Measurements from ENCODE around the gene MINDY1.
A peak's percentile ranks its signal among the peaks of the same experiment; 100 is the strongest.

DNA sequence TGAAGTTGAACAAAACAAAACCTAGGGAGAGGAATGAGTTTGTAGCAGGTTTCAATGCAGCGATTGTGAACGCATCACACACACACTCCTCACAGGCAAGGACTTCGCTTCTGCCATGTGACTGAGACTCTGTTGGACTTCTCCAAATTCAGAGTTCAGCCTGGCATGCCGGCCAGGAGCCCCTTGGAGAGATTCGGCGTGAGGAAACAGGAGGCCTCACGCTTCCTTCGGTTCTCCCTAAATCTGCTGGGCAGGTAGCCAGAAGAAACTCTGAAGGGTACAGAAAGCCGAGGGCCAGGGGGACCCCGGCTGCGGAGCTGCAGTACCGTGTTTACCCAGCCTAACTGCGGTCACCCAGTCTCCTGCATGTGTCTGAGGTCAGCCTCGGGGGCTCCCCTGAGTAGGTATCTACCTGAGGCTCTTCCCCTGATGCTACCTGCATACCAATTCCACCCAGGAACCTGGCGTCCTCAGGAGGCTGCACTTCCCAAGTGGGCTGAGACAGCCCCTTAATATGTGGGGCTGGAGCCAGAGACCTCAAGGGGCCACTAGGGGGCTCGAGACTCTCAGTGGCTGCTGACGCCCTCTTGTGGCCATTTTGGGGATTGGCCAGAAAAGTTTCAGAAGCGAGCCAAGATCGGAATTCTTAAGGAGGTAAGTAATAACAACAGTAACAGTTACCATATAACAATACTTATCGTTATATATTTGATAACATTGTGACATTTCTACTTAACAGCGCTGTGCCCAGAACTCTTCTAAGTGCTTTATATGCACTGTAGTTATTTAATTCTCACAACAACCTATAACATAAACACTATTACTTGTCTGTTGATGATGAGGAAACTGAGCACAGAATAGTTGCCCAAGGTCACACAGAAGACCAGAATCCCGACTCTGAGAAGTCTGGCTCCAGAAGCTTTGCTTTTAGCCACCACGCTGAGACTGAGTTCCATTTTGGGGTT, 27.3 kb downstream of the MINDY1 start:
- TF ChIP-seq, protein P1, sequence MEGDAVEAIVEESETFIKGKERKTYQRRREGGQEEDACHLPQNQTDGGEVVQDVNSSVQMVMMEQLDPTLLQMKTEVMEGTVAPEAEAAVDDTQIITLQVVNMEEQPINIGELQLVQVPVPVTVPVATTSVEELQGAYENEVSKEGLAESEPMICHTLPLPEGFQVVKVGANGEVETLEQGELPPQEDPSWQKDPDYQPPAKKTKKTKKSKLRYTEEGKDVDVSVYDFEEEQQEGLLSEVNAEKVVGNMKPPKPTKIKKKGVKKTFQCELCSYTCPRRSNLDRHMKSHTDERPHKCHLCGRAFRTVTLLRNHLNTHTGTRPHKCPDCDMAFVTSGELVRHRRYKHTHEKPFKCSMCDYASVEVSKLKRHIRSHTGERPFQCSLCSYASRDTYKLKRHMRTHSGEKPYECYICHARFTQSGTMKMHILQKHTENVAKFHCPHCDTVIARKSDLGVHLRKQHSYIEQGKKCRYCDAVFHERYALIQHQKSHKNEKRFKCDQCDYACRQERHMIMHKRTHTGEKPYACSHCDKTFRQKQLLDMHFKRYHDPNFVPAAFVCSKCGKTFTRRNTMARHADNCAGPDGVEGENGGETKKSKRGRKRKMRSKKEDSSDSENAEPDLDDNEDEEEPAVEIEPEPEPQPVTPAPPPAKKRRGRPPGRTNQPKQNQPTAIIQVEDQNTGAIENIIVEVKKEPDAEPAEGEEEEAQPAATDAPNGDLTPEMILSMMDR (IDR thresholded peaks at IDR 0.05) = peak; percentile 97 to 100 (median 100)
- peak in 1 of 3 donors; percentile 9 for TF ChIP-seq POLR2A (IDR thresholded peaks at IDR 0.05)

Measured in body of pancreas (tissue), 4 donors.